Activated B cell treated with CpG ODN at 0.5 μM for 24 hours (primary cell): ENCODE data around the gene VWA5A. TPM values are rescaled to one million over a fixed set of nuclear protein-coding genes. Genes with fewer than 3 reads are reported as not detected.
"Not testable (repeated sequence)": the region's sequence is repeated elsewhere in the genome, so short reads cannot be mapped to it uniquely, and the experiment has no call there.

ENCODE experiments used
- ATAC-seq: fragments of 200-7000 bp; cut with Tn5 transposase; one replicate; pipeline ENCODE4 v1.10.0; 2021; ENCODE audit warnings: low read depth, mild to moderate bottlenecking, moderate library complexity
- CTCF ChIA-PET: fragments of 350-600 bp; sonication (Branson Sonifier 250); formaldehyde crosslinking; loops from one replicate; lab custom pipeline; 2021; ENCODE audit warnings: antibody characterized with exemption; lab: Charles Lee
- POLR2A ChIA-PET: fragments of 350-600 bp; sonication (Branson Sonifier 250); formaldehyde crosslinking; loops from one replicate; lab custom pipeline; 2021; ENCODE audit warnings: antibody characterized with exemption; lab: Charles Lee
- DNase-seq: peaks from one replicate; pipeline ENCODE4 v3.0.0; 2022
- H3K27ac Mint-ChIP-seq: one replicate; pipeline ENCODE4 v1.8.0; 2020; ENCODE audit warnings: mixed read lengths
- H3K27me3 Mint-ChIP-seq: one replicate; pipeline ENCODE4 v1.8.0; 2021; ENCODE audit warnings: mixed read lengths
- H3K36me3 Mint-ChIP-seq: one replicate; pipeline ENCODE4 v1.8.0; 2021; ENCODE audit warnings: low read depth, mixed read lengths
- H3K4me1 Mint-ChIP-seq: one replicate; pipeline ENCODE4 v1.8.0; 2021; ENCODE audit warnings: mixed read lengths
- H3K4me3 Mint-ChIP-seq: one replicate; pipeline ENCODE4 v1.8.0; 2020; ENCODE audit warnings: mild to moderate bottlenecking, mixed read lengths
- H3K9me3 Mint-ChIP-seq: one replicate; pipeline ENCODE4 v1.8.0; 2020; ENCODE audit warnings: mixed read lengths
- CTCF ChIP-seq: fragments of 200-600 bp; IDR thresholded peaks from one replicate; pipeline ENCODE4 v1.8.0; 2022; ENCODE audit warnings: antibody characterized with exemption, mild to moderate bottlenecking
- intact Hi-C: fragments of 100-400 bp; cut with micrococcal nuclease; formaldehyde crosslinking; loops from one replicate; pipeline ENCODE4 v1.15.1; 2024
- total RNA-seq: library from RNA; stranded (reverse); gene quantifications from 2 replicates; pipeline ENCODE4 v1.2.3, GENCODE V29; 2022

VWA5A gene
- total RNA-seq, 1 donor from 2014 or later: 2.1 TPM

DNA sequence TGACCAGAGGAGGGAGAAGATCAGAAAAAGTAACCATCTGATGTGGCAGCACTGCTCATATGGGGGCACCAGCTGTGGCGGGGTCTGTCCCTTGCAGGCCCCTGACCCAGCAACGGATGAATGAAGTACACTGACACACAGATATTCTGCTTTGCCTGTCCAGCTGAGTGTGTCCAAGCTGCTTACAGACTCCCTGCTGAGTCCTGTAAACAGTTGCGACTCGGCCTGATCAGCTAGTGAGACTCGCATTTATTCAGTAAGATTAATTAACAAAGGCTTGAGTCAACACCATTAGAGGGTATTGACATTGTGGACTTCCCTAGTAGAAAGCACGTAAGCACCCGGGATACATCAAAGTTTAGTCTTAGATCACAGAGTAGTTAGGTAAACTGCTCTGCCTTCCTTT is 52.6 kb downstream of the VWA5A start:
- no peak for TF ChIP-seq CTCF
- intact Hi-C loops: no loop called here
- Mint-ChIP-seq H3K36me3 (no peaks in the 10 kb centered on the region), H3K4me1 (no peaks in the 10 kb centered on the region), H3K9me3 (peaks cover 2% of the 10 kb centered on the region), H3K27me3 (peaks cover 2% of the 10 kb centered on the region), H3K27ac (no peak overlapping the region), H3K4me3 (no peak overlapping the region)
- ATAC-seq (no peak), DNase-seq (no peak)
- POLR2A ChIA-PET: no interaction called here
- CTCF ChIA-PET: interaction anchor here (0.6 kb wide), 1 partner anchor 116 kb away, joined by 3 read pairs; no protein-coding TSS in a partner anchor

DNA sequence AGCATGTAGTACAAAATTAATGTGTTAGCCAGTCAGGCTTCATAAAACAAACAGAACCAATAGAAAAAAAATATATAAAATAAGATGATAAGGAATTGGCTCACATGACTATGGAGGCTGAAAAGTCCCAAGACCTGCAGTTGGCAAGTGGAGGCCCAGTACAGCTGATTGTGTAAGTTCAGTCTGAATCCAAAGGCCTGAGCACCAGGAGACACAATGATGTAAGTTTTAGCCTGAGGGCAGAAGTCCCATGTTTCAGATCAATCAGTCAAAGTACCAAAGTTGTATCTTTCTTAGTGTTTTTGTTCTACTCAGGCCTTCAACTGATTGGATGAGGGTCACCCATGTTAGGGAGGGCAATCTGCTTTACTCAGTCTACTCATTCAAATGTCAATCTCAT is 53.5 kb downstream of the VWA5A start:
- no peak for ATAC-seq
- intact Hi-C loops: no loop called here
- ChIA-PET POLR2A (no interaction called here), CTCF (no interaction called here)
- H3K36me3 Mint-ChIP-seq: no peaks in the 10 kb centered on the region
- peaks cover 2% of the 10 kb centered on the region for H3K27me3 Mint-ChIP-seq
- H3K4me1 Mint-ChIP-seq: no peaks in the 10 kb centered on the region
- DNase-seq: no peak
- H3K4me3 Mint-ChIP-seq: no peak overlapping the region
- TF ChIP-seq CTCF: no peak
- H3K9me3 Mint-ChIP-seq: peaks cover 2% of the 10 kb centered on the region
- H3K27ac Mint-ChIP-seq: no peak overlapping the region

DNA sequence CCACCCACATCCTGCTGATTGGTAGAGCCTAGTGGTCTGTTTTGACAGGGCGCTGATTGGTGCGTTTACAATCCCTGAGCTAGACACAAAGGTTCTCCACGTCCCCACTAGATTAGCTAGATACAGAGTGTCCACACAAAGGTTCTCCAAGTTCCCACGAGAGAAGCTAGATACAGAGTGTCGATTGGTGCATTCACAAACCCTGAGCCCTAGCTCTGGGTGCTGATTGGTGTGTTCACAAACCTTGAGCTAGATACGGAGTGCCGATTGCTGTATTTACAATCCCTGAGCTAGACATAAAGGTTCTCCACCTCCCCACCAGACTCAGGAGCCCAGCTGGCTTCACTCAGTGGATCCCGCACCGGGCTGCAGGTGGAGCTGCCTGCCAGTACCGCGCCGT is 55.1 kb downstream of the VWA5A start:
- H3K36me3 Mint-ChIP-seq, H3K27me3 Mint-ChIP-seq, H3K27ac Mint-ChIP-seq, H3K9me3 Mint-ChIP-seq, CTCF ChIA-PET, ATAC-seq, intact Hi-C loops, POLR2A ChIA-PET, H3K4me3 Mint-ChIP-seq, DNase-seq, H3K4me1 Mint-ChIP-seq: not testable (repeated sequence)

DNA sequence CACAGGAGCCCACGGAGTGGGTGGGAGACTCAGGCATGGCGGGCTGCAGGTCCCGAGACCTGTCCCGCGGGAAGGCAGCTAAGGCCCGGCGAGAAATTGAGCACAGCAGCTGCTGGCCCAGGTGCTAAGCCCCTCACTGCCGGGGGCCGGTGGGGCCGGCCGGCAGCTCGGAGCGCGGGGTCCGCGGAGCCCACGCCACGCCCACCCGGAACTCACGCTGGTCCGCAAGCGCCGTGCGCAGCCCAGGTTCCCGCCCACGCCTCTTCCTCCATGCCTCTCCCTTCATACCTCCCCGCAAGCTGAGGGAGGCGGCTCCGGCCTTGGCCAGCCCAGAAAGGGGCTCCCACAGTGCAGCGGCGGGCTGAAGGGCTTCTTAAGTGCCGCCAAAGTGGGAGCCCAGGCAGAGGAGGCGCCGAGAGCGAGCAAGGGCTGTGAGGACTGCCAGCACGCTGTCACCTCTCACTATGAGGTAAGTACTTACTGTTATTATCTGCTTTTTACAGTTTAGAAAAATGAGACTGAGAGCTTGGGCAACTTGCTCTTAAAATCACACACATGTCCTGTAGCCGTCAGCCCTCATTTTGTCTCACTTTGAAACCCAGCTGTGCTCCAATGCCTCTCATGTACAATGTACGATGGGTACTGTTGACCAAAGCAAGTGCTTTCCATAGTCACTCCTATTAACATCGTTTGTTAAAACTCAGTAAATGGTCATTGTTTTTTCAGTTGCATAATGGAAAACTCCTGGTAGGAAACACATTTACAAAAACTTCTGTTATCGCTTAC is 55.7 kb downstream of the VWA5A start:
- CTCF ChIA-PET: no interaction called here
- no peaks in the 10 kb centered on the region for H3K36me3 Mint-ChIP-seq
- H3K4me1 Mint-ChIP-seq: no peaks in the 10 kb centered on the region

DNA sequence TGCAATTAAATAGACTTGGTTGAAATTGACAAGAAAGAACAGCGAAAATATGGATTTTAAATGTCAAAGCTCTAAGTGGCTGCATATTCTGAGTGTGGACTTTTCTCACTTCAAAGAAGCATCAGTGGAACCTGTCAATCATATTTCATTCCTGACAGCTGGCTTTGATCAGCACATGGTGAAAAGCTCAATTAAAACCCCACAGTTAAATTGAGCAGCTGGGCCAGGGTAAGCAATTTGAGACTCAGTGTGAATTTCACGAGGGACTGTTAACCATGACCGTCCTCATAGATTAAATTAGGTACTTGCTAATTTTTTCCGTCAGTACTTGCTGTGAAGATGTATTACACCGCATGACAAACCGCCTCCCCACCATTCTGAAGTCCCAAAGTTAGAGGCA is 56.9 kb downstream of the VWA5A start:
- Mint-ChIP-seq H3K9me3 (no peaks in the 10 kb centered on the region), H3K4me3 (no peak overlapping the region), H3K4me1 (no peaks in the 10 kb centered on the region), H3K36me3 (no peaks in the 10 kb centered on the region), H3K27ac (no peak overlapping the region), H3K27me3 (no peaks in the 10 kb centered on the region)
- ChIA-PET POLR2A (no interaction called here), CTCF (no interaction called here)
- TF ChIP-seq CTCF: no peak
- ATAC-seq (no peak), DNase-seq (no peak)
- intact Hi-C loops: no loop called here

More for the DNA sequence above, 55.7 kb downstream of the VWA5A start:
- TF ChIP-seq CTCF: no peak
- Mint-ChIP-seq H3K4me3 (no peak overlapping the region), H3K9me3 (no peaks in the 10 kb centered on the region), H3K27ac (no peak overlapping the region), H3K27me3 (no peaks in the 10 kb centered on the region)
- DNase-seq (no peak), ATAC-seq (no peak)
- intact Hi-C loops: no loop called here
- POLR2A ChIA-PET: no interaction called here
